ENCODE data around the gene TBC1D16.

Gene TBC1D16

DNA sequence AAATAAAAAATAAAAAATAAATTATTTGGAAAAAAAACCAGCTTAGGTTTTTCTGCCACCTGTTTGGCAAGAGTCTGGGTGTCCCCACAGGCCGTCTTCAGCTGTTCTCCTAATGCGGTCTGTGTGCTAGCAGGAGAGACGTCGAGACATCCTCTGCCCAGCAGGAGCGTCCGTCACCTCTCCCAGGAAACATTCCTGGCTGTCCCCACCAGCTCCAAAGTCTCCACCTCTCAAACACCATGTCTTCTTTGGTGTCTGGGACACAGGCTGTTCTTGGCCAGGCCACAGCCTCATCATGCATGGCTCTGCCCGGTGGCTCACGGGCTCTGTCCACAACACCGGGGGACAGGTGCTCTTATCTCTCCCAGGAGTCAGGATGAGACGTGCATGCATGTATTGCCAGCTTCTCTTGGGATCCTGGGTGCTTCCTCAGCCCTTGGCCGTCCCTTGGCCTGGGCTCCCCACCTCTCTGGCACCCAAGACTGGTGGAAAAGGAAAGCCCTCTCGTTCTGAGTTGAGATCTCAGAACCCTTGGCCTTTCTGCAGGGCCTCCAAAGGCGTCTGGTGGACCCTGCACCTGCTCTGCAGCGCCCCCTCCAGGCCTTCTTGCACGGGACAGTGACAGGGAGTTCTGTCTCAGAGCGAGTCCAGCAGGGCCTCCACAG is 111.6 kb downstream of the TBC1D16 start:
- peak; percentile 46 for DNase-seq

DNA sequence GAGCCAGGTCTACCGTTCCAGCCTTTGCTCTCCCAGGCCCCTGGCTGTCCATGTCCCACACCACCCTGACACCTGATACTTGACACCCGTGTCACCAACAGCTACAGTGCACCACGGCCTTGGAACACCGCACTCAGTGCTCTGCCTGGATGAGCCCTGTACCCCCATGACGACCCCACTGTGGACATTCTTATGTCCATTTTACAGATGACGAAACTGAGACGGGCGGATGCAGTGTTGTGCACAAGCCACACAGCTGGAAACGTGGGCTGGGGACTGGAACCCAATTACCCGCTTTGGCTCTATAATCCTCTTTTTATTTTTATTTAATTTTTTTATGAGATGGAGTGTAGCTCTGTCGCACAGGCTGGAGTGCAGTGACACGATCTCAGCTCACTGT is 112.9 kb downstream of the TBC1D16 start:
- no peak for DNase-seq

DNA sequence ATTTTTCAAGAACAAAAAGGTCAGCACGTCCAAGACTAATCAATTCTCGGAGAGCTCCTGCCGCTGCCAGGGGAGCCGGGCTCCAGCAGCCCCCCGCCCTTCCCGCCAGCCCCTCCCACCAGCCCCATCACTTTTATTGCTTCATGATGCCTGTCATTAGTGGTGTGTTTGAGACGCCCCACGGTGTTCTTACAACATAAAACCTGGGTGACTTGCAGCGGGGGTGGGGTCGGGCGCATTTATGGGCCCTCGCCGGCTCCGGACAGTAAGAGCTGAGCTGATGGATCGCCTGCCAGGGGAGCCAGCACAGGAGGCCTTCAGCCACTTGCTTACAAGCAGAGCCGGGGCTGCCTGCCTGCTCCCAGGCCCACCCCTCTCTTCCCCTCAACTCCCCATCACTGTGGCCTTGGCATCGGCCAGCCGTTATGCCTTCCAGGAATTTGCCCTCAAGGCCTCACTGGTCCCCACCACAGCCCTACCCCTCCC is 113.5 kb downstream of the TBC1D16 start:
- no peak for DNase-seq

DNA sequence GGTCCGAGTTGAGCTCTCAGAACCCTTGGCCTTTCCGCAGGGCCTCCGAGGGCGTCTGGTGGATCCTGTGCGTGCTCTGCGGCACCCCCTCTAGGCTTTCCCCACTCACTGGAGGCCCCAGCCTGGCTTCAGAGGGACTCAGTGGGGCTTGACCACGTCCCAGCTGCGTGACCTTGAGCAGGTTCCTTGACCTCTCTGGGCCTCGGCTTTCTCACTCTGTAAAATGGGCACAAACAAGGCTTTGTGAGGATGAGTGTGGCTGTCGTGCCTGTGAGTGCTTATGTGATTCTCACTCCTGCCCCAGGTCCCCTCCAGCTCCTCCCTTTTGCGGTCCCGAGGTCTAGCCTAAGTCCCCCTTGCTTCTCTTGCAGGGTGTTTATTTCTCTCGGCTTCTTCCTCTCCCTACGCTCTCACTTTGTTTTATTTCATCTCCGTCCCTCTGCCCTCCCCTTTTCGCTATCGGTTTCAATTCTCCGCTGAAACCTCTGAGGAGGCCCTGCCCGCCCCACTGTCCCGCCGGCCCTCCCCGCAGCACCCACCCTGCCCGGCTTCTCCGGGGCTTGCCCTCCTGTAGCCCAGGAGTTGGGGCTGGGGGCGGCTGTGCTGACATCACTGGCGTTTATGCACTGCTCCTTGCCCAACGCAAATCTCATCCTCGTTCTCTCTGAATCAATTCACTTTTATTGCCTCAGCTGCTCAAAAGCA is 114.1 kb downstream of the TBC1D16 start:
- no peak for DNase-seq

DNA sequence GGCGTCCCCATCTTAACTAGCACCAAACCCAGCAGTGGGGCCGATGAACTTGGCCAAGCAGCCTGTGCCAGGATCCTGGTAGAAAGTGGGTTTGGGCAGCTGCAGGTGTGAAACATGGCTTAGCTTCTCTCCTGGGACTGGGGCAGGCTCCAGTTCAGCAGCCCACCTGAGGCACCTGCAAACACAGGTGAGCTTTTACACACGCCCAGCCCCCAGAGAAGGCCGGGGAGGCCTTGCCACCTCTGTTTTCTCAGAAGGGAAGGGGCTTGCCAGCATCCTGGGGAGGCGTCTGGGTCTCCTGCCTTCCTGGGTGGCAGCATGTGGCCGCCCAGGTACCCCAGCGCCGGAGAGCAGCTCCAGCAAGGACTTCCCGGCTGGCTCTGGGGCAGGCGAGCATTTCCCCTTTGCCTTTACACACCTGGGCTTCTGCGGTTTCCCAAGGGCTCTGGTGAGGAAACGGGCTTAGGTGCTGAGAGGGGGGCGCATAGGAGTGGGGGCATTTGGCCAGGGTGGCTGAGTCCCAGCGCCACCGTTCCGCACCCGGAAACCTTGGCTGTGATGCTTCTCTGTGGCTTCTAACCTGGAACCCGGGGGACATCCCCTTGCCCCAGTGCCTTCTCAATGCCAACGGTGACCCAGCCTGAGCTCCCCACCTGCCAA is 114.8 kb downstream of the TBC1D16 start:
- DNase-seq = no peak

DNA sequence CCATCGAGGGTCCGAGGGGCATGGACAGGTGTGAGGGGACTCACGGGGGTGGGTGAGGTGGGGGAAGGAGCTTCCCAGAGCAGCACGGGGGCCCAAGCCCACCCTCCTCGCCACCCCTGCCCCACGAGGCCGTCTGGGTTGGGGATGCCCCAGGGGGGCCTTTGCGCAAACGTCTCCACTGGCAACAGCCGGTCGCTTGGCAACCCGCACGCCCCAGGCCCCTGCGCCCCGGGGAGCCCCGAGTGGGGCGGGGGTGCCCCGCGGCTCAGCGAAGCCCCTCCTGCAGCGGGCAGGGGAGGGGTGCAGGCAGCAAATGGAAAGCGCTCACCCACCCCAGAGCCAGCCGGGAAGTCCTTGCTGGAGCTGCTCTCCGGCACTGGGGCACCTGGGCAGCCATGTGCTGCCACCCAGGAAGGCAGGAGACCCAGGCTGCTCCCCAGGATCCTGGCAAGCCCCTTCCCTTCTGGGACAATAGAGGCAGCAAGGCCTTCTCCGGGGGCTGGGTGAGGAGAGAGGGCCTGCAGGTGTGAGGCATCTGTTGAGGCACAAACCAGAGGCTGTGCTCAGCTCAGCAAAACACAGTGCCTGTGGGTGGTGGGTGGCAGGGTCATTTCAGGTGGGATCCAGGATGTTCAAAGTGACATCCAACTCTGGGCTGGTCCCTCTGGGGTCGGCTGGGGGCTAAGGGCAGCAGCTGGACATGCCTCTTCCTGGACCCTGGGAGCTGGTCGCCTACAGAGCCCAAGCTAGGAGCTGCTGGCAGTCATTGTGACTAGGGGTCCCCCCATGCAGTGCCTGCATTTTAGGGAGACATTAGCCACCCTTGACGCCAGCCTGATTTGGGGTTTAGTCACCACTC is 115.6 kb downstream of the TBC1D16 start:
- no peak for DNase-seq

DNA sequence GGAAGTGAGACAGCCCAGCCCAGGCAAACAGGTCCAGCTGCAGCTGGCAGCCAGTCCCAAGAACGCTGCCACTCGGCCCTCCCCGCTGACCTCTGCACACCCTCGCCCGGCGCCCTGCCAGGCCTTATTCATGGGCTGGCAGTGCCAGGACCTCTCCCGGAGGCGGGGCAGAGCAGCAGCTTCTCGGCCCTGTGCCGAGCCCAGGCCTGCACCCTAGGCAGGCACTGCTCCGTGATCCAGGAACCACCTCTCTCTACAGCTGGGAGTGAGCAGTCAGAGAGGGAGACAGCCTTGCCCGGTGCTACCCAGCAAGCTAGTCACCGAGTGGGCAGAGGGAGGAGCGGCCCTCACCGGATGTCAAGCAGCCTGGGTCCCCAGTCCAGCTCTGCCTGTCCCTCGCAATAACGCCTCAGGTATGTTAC is 116.5 kb downstream of the TBC1D16 start:
- DNase-seq = no peak

DNA sequence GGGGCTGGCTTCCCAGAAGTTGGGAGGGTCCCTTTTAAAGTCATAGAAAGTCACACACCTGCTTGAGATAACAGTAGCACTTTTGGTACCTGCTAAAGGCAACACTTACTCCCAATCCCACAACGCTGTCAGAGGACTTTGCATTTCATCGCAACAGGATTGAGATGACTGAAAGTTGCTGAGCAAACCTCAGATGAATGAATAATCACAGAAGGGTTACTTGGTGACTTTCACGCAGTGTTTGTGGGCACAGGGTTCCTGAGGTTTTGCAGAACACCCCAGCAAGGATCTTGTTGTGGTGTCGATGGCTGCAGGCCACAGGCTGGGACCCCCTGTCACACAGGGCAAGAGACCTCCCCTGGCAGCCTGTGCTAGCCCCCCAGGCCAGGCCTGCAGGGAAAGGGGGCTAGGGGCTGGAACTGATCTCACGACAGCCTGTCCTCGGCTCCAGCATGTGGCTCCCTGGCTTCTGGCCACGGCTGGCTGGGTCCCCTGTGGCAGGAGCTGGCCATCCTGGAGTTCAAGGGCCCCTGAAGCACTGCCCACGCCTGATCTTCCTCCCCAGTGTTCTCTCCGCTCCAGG is 117.0 kb downstream of the TBC1D16 start:
- no peak for DNase-seq

DNA sequence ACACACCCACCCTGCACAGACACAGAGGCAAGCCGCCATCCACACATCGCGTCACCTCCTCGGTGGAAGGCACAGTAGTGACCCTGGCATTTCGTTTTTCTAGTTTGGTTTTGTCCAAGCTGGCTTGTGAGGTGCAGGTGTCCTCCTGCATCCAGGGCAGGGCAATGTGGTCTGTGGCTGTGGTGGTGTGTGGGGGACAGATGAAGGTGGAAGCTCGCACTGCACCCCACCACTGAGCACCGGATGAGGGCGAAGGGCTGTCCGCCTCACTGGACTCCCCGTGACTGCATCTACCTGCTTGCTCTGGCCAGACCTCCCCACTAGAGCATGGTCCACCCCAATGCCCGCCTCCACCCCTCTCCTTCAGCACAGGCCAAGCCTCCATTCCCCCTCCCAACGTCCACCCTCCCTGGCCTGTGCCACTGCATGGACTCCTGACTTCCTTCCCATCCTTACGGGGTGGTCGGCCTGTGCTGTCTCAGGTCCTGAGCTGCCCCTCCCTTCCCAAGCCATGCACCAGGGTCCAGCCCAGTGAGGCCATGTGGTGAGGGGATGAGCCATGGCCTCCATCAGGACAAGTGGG is 117.7 kb downstream of the TBC1D16 start:
- no peak for DNase-seq

DNA sequence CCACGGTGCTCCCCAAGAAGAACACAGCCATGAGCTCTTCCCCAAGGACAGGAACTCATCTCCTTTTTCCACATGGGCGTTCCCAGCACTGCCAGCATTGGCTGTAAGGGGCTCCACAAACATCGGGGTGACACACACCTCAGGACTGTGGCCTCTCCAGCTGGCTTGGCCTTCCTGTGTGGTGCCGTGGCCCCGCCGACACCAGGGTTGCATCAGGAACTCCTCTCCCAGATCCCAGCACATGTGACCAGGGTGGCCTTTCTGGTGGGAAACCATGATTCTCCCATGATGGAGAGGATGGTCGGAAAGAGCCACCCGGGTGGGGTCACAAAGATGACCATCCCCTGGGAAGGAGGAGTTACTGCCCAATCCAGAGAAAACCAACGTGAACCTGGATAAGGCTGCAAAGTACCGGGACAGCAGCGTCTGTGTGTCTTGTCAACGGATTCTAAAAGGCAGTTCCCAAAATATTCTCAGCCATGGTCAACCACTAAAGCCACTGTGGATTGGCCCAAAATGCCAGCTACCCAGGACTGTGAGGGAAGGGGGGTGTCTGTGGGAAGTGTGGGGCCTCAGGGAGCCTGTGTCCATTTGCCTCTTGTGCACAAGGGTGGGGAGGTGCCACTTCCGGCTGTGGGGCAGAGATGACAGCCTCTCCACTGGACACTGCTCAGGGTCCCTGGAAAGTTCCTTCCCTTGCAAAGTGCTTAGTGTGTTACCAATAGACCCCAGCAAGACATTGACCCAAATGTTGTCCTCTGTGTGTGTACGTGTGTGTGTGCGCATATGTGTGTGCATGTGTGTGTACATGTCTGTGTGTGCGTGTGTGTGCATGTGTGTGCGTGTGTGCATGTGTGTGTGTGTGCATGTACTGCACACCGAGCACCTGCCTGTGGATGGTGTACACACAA is 118.4 kb downstream of the TBC1D16 start:
- DNase-seq = no peak

DNA sequence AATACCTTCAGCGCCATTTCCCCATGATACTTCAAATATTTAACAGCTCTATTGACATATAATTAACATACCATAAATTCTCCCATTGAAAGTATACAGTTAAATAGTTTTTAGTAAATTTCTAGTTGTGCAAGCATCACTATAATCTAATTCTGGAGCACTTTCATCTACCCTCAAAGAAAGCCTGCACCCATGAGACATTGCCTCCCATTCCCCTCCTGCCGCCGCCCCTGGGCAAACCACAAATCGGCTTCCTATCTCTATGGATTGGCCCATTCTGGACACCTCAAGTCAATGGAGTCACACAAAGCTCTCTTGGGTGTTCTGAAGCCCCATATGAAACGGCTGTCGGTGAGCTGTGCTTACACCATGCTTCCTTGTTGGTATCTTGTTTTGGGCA is 119.2 kb downstream of the TBC1D16 start:
- DNase-seq = no peak

DNA sequence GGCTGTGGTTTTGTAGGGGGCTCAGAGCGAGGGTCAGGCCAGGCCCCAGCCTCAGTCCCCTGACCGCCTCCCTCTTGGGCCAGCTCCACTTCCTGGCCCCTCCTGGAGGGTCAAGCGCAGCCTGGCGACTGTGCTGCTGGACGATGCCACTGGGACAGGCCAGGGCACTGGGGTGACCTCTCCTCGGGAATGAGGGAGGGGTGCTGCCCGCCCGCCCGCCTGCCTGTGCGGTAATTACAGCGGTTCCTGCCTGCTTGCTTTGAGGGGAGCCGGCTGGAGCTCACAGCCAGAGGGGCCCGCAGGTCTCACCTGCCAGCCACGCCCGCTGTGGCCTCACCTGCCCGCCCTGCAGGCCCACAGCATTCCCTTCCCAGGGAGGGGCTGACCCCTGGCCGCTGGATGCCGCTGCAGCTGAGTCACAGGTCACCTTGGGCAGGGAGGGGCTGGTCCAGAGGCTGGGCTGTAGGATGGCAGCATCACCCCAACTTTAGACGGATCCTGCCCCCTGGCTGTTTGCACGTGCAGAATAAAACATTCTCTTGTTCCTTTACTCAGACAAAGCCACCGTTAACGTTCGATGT is 119.7 kb downstream of the TBC1D16 start:
- no peak for DNase-seq

DNA sequence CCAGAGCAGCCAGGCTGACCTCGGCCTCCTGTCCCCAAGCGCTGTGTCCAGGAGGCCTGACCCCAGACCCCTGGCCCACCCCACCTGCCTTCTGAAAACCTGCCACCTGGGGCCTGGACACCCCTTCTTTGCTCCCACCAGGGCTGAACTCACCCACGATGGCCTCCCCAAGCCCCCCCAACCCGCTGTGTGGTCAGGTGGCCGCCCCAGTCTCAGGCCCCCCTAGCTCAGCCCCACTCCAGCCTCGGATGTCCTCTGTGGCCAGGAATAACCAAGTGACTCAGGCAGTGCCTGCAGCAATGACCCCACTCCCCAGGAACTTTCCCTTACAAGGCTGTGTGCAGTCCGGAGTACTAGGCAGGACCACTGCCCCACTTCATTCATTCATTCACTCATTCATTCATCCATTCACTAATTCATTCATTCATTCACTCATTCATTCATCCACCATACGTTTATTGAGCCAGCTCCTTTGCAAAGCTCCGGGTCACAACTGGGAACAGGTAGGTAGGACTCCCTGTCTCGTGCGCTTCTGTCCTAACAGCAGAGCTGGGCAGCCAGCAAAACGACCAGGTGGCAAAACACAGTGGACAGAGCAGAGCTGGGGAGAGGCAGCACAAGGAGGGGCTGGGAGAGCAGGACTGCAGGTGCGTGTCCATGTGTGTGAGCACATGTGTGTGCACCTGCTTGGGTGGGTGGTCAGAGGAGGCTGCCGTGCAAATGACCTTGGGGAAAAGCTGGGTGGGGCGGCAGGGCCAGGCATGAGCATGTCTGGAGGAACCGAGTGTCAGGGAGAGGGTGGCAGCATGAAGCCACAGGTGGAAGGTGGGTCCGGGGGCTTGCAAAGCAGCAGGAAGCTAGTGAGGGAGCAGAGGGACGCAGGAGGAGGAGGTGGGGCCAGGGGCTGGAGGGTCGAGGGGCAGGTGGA is 120.6 kb downstream of the TBC1D16 start:
- DNase-seq = no peak

DNA sequence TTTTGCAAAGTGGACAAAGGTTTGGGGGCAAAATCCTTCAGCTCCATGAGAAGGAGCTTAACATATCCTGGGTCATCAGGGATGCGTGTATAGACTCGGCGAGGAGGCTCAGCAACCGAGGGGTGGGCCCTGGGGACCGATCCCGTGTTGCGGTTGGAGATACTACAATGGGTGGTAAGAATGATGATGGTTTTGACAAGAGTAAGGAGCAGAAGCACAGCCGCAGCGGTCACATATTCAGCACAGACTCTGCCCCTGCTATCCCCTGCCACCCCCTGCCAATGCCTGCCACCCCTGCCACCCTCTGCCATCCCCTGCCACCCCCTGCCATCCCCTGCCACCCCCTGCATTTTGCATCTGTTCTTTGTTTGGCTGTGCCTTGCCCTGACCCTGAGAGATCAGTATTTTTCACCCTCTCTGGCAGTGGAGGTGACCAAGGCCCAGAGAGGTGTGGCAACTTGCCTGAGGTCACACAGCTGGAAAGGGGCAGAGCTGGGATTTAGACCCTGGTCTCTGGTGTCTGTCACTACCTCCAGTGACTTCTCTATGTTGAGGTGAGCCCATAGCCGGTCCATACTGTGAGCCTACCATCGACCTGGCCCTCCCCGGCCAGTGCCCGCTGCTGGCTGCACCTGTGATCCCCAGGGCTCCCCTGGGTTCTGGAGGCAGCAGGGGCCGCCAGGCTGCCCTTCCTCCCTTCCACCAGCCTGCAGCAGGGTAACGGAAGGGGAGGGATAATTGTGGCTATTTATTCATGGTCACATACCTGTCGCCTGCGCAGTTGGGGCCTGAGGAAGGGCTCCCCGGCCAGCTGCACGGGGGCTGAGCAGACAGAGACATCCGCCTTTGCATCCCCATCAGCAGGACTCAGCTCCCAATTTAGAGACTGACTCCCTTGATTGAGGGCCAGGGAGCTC is 121.5 kb downstream of the TBC1D16 start:
- no peak for DNase-seq

DNA sequence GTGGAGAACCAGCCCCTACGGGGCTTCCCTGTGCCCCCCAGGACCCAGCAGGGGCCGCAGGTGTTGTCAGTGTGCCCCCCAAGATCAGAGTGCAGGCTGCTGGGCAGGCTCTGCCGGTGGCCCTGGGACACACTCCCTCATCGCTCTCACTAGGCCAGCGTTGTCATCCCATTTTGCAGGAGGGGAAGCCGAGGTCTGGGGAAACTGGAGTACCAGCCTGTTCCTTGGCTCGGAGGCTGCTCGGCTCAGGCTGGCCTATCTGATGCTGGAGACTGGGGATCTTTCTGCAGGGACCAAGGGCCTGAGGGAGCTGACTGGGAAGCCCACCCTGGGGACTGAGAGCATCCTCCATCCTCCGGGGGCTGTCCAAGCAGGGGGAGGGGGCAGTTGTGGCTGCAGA is 122.2 kb downstream of the TBC1D16 start:
- no peak for DNase-seq

DNA sequence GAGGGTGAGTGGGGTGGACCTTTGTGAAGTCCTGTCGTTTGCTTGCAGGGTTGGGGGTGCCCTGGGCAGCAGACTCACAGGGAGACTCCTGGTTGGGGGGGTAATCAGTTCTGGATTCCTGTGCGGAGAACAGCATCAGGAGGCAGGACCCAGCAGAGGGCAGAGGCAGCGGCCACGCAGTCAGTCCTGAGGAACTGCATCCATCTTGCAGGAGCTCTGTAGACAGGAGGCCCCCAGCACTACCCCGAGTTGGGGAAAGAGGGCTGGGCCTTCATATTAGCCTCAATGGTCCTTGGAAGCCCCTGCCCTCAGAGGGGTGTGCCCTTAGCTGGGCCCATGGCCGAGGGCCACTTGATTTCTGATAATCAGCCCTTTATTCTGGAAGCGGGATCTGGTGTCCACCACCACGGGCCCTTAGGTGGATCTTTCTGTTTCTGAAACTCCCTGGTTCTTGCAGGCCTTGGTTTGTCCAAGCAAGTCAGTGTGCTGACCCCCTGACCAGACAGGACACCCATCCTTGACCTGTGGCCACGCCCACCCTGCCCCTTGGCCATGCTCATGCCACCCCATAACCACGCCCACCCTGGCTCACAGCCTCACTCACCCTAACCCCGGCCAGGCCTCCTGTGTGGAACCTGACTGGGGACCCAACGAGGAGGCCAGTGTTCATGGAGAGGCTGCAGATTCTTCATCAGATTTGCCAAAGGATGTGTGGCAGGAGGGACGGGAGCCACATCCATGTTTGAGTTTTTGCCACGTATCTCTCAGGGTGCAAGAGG is 122.9 kb downstream of the TBC1D16 start:
- no peak for DNase-seq

Data from SHP77 treated with DMSO at 0.1 percent for 48 hours (cell line).